Spleen (tissue), 7 donors: ENCODE measurements around the gene RETSAT.

Experiments used
- CTCF ChIP-seq, 11 experiments: fragments of 200-600 bp in 7 of 11; fragments of 450-650 bp in 4 of 11; sonication (generic) in 4 of 11; IDR thresholded peaks in 8 of 11; conservative IDR thresholded peaks in 3 of 11; 1 replicate in 7 of 11; 2 replicates in 4 of 11; pipeline versions ENCODE4 v1.4.0 to v1.8.0; 2016 to 2021; ENCODE audit warnings: antibody characterized with exemption in 11 of 11, inconsistent platforms in 4 of 11, mild to moderate bottlenecking in 1 of 11
- POLR2A ChIP-seq, 3 donors: fragments of 450-650 bp; IDR thresholded peaks; one replicate each; pipeline ENCODE4 v1.5.1; 2017; ENCODE audit warnings: antibody characterized with exemption in 3 of 3, mild to moderate bottlenecking in 1 of 3
- POLR2AphosphoS5 ChIP-seq, 3 donors: sonication (generic); formaldehyde crosslinking; IDR thresholded peaks; one replicate each; pipeline ENCODE4 v1.5.1; 2017; ENCODE audit warnings: antibody characterized with exemption in 3 of 3
- donor health status: DM: no; HTN: no; CAD: no; lungs with moderate emphysema.
- donor health status: DM: no; HTN: no; CAD: no.
- donor health status: DM: no; HTN: no; CAD: no.

DNA sequence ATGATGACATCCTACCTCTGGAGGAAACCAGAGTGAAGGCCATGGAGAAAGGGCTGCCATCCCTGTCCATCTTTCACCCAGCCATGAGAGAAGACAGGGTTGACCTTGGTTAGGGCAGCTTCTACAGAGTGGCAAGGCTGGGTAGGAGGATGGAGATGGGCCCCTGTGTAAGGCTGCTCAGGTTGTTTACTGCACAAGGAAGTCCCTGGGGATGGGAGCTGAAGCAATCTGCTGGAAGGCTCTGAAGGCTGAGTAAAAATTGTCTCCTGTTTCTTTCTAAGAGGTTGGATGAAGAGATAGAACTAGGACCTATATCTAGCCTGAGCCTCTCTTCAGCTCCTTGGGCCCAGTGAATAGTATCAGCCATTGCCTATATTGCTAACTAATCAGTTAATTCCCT is 14.6 kb upstream of the RETSAT start:
- TF ChIP-seq POLR2AphosphoS5 (IDR thresholded peaks at IDR 0.05) (no peak), CTCF (IDR thresholded peaks at IDR 0.05 in 8 of 11, conservative IDR thresholded peaks at IDR 0.05 in 3 of 11) (no peak), POLR2A (IDR thresholded peaks at IDR 0.05) (no peak)
